ENCODE data around the gene FLOT1. TPM values are rescaled to one million over a fixed set of nuclear protein-coding genes. Genes with fewer than 3 reads are reported as not detected.
A peak's percentile ranks its signal among the peaks of the same experiment; 100 is the strongest.
"Not testable (repeated sequence)": the region's sequence is repeated elsewhere in the genome, so short reads cannot be mapped to it uniquely, and the experiment has no call there.

FLOT1 gene
- total and polyA plus RNA-seq, 4 donors = 69.4 to 215 (median 157) TPM

DNA sequence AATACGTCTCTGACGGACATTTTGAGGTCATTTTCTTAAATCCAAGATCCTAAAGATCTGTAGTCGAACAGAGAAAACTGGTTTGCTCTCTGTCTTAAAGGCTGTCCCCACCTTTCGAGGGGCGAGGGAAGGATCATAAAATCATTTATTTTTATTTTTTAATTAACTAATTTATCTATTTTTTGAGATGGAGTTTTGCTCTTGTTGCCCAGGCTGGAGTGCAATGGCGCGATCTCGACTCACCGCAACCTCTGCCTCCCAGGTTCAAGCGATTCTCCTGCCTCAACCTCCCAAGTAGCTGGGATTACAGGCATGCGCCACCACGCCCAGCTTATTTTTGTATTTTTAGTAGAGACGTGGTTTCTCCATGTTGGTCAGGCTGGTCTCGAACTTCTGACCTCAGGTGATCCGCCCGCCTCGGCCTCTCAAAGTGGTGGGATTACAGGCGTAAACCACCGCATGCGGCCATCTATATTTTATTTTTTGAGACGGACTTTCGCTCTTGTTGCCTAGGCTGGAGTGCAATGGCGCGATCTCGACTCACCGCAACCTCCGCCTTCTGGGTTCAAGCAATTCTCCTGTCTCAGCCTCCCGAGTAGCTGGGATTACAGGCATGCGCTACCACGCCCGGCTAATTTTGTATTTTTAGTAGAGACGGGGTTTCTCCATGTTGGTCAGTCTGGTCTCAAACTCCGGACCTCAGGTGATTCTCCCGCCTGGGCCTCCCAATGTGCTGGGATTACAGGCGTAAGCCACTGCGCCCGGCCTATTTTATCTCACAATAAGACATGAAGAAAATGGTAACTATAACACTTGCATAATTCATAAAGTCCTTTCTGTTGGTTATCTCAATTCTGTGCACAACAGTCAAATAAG is 24.4 kb downstream of the FLOT1 start:
- 94% methylated on average over 15 of the region's 37 CpGs for WGBS (ENCODE audit: insufficient coverage)
- peak overlapping the region; percentile 96 for H3K27ac ChIP-seq (ENCODE audit: low read depth, low read length)
- peaks cover 34% of the 10 kb centered on the region for H3K4me1 ChIP-seq (ENCODE audit: control insufficient read depth, insufficient read depth, low read length)
- DNase-seq (ENCODE audit: low read depth in 4 of 6, low spot score in 6 of 6); H3K27me3 ChIP-seq (ENCODE audit: control insufficient read depth, insufficient read depth, low read length); H3K9me3 ChIP-seq (ENCODE audit: control insufficient read depth, insufficient read depth, low read length): not testable (repeated sequence)
- H3K36me3 ChIP-seq (ENCODE audit: control insufficient read depth, insufficient read depth, low read length) = peaks cover 19% of the 10 kb centered on the region
- peak overlapping the region; percentile 91 for H3K4me3 ChIP-seq (ENCODE audit: low read depth, low read length)

GRCh38 chr6:30717129-30717844 is 25.2 kb downstream of the FLOT1 start, which contains the start of gene MDC1:
MDC1 (minus strand) TSS chr6:30717281; CDS start chr6:30715175, 2,106 bp downstream.
- WGBS (ENCODE audit: insufficient coverage) = under 1% methylated on average over 48 of the region's 48 CpGs
- H3K27me3 ChIP-seq (ENCODE audit: control insufficient read depth, insufficient read depth, low read length) = no peaks in the 10 kb centered on the region

DNA sequence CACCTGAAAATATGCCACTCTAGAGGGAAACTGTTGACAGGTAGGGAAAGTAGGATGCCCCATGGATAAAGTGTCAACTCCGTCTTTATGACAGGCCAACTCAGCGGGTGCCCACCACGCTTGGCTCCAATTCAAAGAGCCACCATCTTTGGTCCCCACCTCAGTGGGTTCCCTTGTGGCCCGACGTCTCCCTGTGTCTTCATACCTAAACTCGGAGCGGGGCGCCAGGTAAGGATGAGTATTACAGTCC is 25.7 kb downstream of the FLOT1 start:
- no peak for DNase-seq (ENCODE audit: low read depth in 4 of 6, low spot score in 6 of 6)
- Histone ChIP-seq H3K27me3 (ENCODE audit: control insufficient read depth, insufficient read depth, low read length) (no peaks in the 10 kb centered on the region), H3K9me3 (ENCODE audit: control insufficient read depth, insufficient read depth, low read length) (no peaks in the 10 kb centered on the region), H3K27ac (ENCODE audit: low read depth, low read length) (peak overlapping the region; percentile 95), H3K4me3 (ENCODE audit: low read depth, low read length) (peak overlapping the region; percentile 91), H3K36me3 (ENCODE audit: control insufficient read depth, insufficient read depth, low read length) (peaks cover 20% of the 10 kb centered on the region), H3K4me1 (ENCODE audit: control insufficient read depth, insufficient read depth, low read length) (peaks cover 24% of the 10 kb centered on the region)
- 0% methylated on average over 8 of the region's 8 CpGs for WGBS (ENCODE audit: insufficient coverage)

More at GRCh38 chr6:30717129-30717844, 25.2 kb downstream of the FLOT1 start, which contains the start of gene MDC1:
- Histone ChIP-seq H3K9me3 (ENCODE audit: control insufficient read depth, insufficient read depth, low read length) (no peaks in the 10 kb centered on the region), H3K4me1 (ENCODE audit: control insufficient read depth, insufficient read depth, low read length) (peaks cover 29% of the 10 kb centered on the region), H3K36me3 (ENCODE audit: control insufficient read depth, insufficient read depth, low read length) (peaks cover 19% of the 10 kb centered on the region), H3K27ac (ENCODE audit: low read depth, low read length) (peak within 1 kb of the TSS; percentile 95), H3K4me3 (ENCODE audit: low read depth, low read length) (peak within 1 kb of the TSS; percentile 91)
- peak; percentile 93 to 100 (median 98) for DNase-seq (ENCODE audit: low read depth in 4 of 6, low spot score in 6 of 6)

- peaks cover 35% of the 10 kb centered on the region for H3K36me3 ChIP-seq (ENCODE audit: control insufficient read depth, insufficient read depth, low read length)
- peaks cover 21% of the 10 kb centered on the region for H3K4me1 ChIP-seq (ENCODE audit: control insufficient read depth, insufficient read depth, low read length)
- no peak overlapping the region for H3K27ac ChIP-seq (ENCODE audit: low read depth, low read length)
- DNase-seq (ENCODE audit: low read depth in 4 of 6, low spot score in 6 of 6) = no peak
- no peaks in the 10 kb centered on the region for H3K9me3 ChIP-seq (ENCODE audit: control insufficient read depth, insufficient read depth, low read length)
- H3K4me3 ChIP-seq (ENCODE audit: low read depth, low read length) = no peak overlapping the region
- no peaks in the 10 kb centered on the region for H3K27me3 ChIP-seq (ENCODE audit: control insufficient read depth, insufficient read depth, low read length)
- WGBS (ENCODE audit: insufficient coverage) = no CpG with 5 or more reads among the region's 1 CpG
Measured at GRCh38 chr6:30714263-30714662, 28.2 kb downstream of the FLOT1 start.

GRCh38 chr6:30712441-30712945 is 30.0 kb downstream of the FLOT1 start:
- peaks cover 10% of the 10 kb centered on the region for H3K4me1 ChIP-seq (ENCODE audit: control insufficient read depth, insufficient read depth, low read length)
- no peak for DNase-seq (ENCODE audit: low read depth in 4 of 6, low spot score in 6 of 6)
- 91% methylated on average over 7 of the region's 7 CpGs for WGBS (ENCODE audit: insufficient coverage)
- H3K27me3 ChIP-seq (ENCODE audit: control insufficient read depth, insufficient read depth, low read length) = no peaks in the 10 kb centered on the region
- H3K9me3 ChIP-seq (ENCODE audit: control insufficient read depth, insufficient read depth, low read length) = no peaks in the 10 kb centered on the region
- peaks cover 51% of the 10 kb centered on the region for H3K36me3 ChIP-seq (ENCODE audit: control insufficient read depth, insufficient read depth, low read length)
- H3K27ac ChIP-seq (ENCODE audit: low read depth, low read length) = no peak overlapping the region
- no peak overlapping the region for H3K4me3 ChIP-seq (ENCODE audit: low read depth, low read length)

DNA sequence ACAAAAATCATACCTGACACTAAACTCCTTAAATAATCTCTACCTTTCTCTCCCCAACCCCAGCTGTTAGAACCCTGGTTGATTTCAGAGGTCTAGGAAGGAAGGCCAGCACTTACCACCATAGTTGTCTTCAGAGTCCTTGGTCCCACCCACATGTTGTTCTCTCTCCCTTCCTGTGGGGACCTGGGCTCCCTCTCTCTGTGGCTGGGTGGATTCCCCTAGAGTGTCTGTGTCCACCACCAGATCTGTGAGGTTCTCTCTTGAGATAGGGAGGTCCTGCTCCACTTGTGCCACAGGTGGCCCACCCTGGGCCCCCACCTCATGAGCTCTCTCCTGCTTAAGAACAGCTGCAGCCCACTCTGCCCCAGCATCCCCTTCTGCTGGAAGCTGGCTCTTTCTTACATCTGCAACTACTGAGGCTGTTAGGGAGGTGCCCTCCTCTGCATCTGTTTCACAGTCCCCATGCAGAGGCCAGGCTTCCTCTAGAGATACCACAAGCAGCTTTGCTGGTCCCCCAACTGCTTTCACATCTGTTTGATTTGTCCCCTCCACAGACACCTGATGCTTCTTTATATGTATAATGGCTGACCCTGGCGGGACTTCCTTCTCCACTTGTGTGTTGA is 30.6 kb downstream of the FLOT1 start:
- no peak for DNase-seq (ENCODE audit: low read depth in 4 of 6, low spot score in 6 of 6)
- H3K27ac ChIP-seq (ENCODE audit: low read depth, low read length) = no peak overlapping the region
- no CpG with 5 or more reads among the region's 1 CpG for WGBS (ENCODE audit: insufficient coverage)
- no peak overlapping the region for H3K4me3 ChIP-seq (ENCODE audit: low read depth, low read length)
- H3K27me3 ChIP-seq (ENCODE audit: control insufficient read depth, insufficient read depth, low read length) = no peaks in the 10 kb centered on the region
- H3K9me3 ChIP-seq (ENCODE audit: control insufficient read depth, insufficient read depth, low read length) = no peaks in the 10 kb centered on the region
- H3K4me1 ChIP-seq (ENCODE audit: control insufficient read depth, insufficient read depth, low read length) = peaks cover 10% of the 10 kb centered on the region
- H3K36me3 ChIP-seq (ENCODE audit: control insufficient read depth, insufficient read depth, low read length) = peaks cover 55% of the 10 kb centered on the region

DNA sequence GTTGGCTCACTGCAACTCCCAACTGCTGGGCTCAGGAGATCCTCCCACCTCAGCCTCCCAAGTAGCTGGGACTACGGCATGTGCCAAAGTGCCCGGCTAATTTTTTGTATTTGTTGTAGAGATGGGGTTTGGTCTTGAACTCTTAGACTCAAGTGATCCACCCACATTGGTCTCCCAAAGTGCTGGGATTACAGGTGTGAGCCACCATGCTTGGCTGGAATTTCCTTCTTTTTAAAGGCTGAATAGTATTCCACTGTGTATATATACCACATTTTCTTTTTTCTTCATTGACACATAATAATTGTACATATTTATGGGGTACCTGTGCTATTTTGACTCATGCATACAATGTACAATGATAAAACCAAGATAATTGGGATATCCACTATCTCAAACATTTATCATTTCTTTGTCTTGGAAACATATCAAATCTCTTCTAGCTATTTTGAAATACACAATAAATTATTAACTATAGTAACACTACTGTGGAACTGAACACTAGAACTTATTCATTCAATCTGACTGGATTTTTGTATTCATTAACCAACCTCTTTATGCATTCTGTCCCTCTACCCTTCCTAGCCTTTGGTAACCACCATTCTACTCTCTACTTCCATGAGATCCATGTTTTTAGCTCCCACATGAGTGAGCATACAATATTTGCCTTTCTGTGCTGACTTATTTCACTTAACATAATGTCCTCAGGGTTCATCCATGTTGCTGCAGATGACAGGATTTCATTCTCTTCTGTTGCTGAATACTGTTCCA is 33.2 kb downstream of the FLOT1 start:
- no peak overlapping the region for H3K4me3 ChIP-seq (ENCODE audit: low read depth, low read length)
- no peaks in the 10 kb centered on the region for H3K4me1 ChIP-seq (ENCODE audit: control insufficient read depth, insufficient read depth, low read length)
- no CpG with 5 or more reads among the region's 2 CpGs for WGBS (ENCODE audit: insufficient coverage)
- no peak for DNase-seq (ENCODE audit: low read depth in 4 of 6, low spot score in 6 of 6)
- H3K9me3 ChIP-seq (ENCODE audit: control insufficient read depth, insufficient read depth, low read length) = no peaks in the 10 kb centered on the region
- H3K27ac ChIP-seq (ENCODE audit: low read depth, low read length) = no peak overlapping the region
- H3K36me3 ChIP-seq (ENCODE audit: control insufficient read depth, insufficient read depth, low read length) = peaks cover 74% of the 10 kb centered on the region
- no peaks in the 10 kb centered on the region for H3K27me3 ChIP-seq (ENCODE audit: control insufficient read depth, insufficient read depth, low read length)

- H3K4me3 ChIP-seq (ENCODE audit: low read depth, low read length) = no peak overlapping the region
- 85% methylated on average over 6 of the region's 6 CpGs for WGBS (ENCODE audit: insufficient coverage)
Measured at GRCh38 chr6:30707281-30707850, 35.1 kb downstream of the FLOT1 start.

DNA sequence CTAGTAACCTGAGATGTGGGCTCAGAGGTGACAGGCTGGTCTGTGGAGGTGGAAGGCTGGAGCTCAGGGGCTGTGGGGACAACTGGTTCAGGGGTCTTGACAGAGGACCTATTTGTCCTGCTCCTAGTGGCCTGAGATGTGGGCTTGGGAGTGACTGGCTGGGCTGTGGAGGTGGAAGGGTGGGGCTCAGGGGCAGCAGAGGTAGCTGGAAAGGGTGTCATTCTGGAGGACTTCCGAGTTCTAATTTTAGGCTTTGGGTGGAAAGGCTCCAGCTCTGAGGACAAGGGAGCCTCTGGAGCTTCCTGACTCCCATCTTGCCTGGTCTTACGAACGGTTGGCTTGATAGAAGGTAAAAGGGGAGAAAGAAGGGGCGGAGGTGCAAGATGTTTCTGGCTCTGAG is 36.9 kb downstream of the FLOT1 start:
- DNase-seq (ENCODE audit: low read depth in 4 of 6, low spot score in 6 of 6) = no peak
- H3K27ac ChIP-seq (ENCODE audit: low read depth, low read length) = no peak overlapping the region
- no peaks in the 10 kb centered on the region for H3K9me3 ChIP-seq (ENCODE audit: control insufficient read depth, insufficient read depth, low read length)
- 90% methylated on average over 4 of the region's 4 CpGs for WGBS (ENCODE audit: insufficient coverage)
- no peaks in the 10 kb centered on the region for H3K4me1 ChIP-seq (ENCODE audit: control insufficient read depth, insufficient read depth, low read length)
- no peaks in the 10 kb centered on the region for H3K27me3 ChIP-seq (ENCODE audit: control insufficient read depth, insufficient read depth, low read length)
- H3K36me3 ChIP-seq (ENCODE audit: control insufficient read depth, insufficient read depth, low read length) = peaks cover 80% of the 10 kb centered on the region
- H3K4me3 ChIP-seq (ENCODE audit: low read depth, low read length) = no peak overlapping the region

More at GRCh38 chr6:30707281-30707850, 35.1 kb downstream of the FLOT1 start:
- Histone ChIP-seq H3K9me3 (ENCODE audit: control insufficient read depth, insufficient read depth, low read length) (no peaks in the 10 kb centered on the region), H3K4me1 (ENCODE audit: control insufficient read depth, insufficient read depth, low read length) (no peaks in the 10 kb centered on the region), H3K27me3 (ENCODE audit: control insufficient read depth, insufficient read depth, low read length) (no peaks in the 10 kb centered on the region), H3K27ac (ENCODE audit: low read depth, low read length) (no peak overlapping the region), H3K36me3 (ENCODE audit: control insufficient read depth, insufficient read depth, low read length) (peaks cover 83% of the 10 kb centered on the region)
- DNase-seq (ENCODE audit: low read depth in 4 of 6, low spot score in 6 of 6) = no peak

All from spinal cord (tissue), 10 donors.